GM11168 (cell line): ENCODE results near the gene ZBTB9.

Experiments used
- in situ Hi-C: fragments of 300-500 bp; cut with MboI; formaldehyde crosslinking; loops from one replicate; pipeline ENCODE4 v1.12.0; 2022; ENCODE audit warnings: low sequenced_read_pairs; ENCODE audit not compliant: unreplicated experiment

Gene ZBTB9

DNA sequence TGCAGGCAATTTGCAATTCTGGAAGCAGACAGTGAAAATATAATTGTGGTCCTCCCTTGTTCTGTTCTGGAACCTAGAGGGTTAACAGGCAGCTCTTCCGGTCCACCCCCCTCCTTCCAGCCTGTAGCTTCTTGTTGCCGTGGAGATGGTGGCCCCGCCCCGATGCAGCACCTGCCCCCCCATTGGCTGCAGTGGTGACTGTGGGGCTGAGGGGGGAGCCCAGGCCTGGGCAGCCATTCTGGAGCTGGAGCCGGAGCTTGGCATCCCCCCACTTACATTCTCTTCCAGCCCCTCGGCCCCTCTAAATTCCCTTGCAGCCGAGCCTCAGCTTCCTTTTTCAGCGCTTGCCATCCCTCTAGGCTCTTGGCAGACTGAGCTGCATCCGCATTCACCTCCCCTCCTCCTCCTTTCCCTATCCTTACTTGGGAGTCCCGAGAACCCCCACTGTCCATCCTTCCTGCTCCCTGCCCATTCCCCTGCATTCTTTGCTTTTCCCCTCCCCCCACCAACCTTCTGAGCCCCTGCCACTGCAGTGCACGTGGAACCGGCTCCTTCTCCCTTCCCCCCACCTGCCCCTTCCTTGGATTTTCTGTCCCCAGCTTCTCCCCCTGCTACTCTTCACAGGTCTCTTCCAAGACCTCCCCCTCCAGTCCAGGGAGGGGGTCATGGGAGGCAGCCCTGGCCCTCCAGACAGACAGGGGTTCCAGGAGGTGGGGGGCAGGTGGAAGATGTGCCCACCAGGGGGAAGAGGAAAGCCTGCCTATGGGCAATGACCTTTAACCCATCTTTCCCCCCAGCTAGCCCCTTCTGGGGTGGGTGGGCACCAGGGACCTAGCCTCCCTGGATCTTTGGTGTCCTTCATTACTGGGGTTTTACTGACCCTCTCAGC, 23.1 kb upstream of the ZBTB9 start:
- in situ Hi-C loops = no loop called here

DNA sequence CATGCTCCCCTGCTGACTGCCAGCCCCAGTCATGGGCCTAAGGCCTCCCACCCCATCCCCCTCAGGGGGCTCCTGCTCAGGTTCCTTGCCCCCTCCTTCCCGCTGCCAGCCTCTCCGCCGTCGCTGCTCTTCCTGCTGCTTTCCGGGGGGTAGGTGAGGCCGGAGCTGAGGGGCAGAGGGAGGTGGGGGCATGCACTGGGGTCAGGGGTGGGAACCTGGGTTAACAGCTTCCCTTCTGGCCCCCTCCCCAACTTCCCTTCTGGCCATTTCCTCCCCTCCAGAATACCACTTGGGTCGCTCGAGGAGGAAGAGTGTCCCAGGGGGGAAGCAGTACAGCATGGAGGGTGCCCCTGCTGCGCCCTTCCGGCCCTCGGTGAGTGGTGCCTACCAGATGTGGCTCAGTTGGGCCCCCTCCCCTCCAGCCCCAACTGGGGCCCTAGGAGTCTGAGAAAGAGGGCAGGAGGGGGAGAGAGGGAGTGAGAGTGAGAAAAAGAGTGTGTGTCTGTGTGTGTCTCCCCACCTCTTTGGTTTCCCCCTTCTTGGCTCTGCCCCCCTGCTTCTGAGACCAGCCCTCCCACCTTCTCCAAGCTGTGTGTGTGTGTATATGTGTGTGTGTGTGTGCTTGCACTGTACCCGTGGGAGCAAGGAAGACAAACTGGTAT, 22.4 kb upstream of the ZBTB9 start:
- in situ Hi-C loops = no loop called here

DNA sequence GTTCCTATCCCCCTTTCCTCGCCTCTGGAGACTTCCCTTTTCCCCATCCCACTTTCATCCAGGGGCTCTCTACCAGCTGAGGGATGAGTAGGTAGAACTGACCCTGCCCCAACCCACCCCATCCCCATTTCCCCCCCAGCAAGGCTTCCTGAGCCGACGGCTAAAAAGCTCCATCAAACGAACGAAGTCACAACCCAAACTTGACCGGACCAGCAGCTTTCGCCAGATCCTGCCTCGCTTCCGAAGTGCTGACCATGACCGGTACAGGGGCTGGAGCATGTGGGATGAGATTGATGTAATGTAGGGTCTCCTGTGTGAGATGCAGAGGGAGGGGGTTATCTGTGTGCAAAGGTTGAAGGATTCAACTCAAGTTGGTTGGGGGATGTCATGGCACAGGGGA, 21.8 kb upstream of the ZBTB9 start:
- in situ Hi-C loops = no loop called here

DNA sequence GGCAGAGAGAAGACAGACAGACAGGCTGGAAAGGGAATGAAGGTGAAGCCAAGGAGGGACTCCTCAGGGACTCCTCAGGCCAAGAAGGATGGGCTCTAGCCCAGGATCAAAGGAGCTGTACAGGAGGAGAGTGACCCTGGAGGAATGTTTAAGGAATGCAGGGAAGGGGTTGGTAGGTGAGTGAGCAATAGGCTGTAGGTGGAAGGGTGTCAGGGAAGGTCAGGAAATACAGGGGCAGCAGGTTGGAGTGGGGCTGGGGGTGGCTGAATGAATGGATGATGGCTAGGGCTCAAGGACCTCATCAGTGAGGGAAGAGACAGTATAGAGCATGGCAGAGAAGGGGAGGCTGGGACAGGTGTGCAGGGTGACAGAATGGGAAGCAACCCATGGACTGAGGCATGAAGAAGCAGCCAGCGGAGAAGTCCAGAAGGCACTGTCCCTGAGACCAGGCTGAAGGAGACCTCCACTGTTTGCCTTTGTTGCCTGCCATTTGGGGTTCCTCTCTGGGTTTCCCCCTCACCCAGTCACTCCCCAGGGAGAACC, 21.3 kb upstream of the ZBTB9 start:
- in situ Hi-C loops = no loop called here

DNA sequence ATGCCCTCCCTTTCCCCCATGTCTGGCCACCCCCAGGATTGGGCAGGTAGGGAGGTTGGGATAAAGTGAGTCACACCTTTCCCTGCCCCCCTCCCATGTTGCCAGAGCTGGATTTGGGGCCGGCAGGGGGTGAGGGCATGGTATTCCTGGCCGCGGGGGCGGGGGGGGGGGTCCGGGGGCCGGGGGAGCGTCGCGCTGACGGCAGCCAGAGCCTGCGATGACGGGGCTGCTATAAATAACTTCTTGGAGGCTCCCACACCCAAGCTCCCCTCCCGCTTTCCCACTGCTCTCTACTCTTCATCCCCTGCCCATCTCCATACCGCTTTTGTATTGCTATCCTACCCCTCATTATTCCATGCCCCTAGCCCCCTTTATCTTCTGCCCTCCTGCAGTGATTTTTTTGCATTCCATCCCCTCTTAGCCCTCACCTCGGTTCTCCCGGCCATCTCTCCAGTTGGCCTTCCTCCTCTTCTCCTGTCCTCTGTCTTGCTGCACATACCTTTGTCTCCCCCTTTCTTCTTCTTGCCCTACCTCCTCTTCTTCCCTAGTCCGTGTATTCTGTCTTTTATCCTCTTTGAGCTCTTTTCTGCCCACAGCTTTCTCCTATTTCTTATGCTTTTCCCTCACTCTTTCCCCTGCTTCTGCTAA, 20.7 kb upstream of the ZBTB9 start:
- in situ Hi-C loops = no loop called here

DNA sequence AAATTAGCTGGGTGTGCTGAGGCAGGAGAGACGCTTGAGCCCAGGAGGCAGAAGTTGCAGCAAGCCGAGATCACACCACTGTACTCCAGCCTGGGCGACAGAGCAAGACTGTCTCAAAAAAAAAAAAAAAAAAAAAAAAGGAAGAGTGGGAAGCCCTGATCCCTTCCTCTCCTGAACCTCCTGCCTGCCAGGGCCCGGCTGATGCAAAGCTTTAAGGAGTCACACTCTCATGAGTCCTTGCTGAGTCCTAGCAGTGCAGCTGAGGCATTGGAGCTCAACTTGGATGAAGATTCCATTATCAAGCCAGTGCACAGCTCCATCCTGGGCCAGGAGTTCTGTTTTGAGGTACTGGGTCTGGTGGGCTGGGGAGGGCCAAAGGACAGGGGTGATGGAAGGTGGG, 19.4 kb upstream of the ZBTB9 start:
- in situ Hi-C loops = no loop called here

DNA sequence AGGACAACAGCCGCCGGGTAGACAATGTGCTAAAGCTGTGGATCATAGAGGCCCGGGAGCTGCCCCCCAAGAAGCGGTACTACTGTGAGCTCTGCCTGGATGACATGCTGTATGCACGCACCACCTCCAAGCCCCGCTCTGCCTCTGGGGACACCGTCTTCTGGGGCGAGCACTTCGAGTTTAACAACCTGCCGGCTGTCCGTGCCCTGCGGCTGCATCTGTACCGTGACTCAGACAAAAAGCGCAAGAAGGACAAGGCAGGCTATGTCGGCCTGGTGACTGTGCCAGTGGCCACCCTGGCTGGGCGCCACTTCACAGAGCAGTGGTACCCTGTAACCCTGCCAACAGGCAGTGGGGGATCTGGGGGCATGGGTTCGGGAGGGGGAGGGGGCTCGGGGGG, 16.7 kb upstream of the ZBTB9 start:
- in situ Hi-C loops = no loop called here

DNA sequence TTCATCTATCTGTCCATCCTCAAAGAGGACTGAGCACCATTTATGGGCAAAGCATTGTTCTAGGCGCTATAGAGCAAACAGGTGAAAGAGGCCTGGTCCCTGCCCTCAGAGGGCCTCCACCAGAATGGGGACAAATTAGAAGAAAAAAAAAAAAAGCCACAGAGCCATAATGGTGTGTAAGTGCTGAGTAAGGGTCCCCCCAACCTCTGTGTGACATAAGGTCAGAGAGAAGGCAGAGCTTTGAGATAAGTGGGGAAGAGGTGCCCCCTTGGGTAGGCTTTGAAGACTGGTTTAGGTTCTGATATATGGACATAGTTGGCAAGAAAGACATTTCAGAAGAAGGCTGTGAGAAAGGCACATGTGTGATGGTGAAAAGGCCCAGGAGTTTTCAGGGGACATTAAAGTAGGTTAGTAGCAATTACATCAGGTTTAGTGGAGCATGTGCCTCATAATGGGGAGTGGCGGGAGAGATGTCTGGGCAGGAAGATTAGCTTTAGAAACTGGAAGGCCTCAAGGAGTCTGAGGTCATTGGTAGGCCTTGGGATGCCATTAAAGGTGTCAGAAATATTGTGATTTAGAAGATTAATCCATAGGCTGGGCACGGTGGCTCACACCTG, 15.3 kb upstream of the ZBTB9 start:
- in situ Hi-C loops = no loop called here

DNA sequence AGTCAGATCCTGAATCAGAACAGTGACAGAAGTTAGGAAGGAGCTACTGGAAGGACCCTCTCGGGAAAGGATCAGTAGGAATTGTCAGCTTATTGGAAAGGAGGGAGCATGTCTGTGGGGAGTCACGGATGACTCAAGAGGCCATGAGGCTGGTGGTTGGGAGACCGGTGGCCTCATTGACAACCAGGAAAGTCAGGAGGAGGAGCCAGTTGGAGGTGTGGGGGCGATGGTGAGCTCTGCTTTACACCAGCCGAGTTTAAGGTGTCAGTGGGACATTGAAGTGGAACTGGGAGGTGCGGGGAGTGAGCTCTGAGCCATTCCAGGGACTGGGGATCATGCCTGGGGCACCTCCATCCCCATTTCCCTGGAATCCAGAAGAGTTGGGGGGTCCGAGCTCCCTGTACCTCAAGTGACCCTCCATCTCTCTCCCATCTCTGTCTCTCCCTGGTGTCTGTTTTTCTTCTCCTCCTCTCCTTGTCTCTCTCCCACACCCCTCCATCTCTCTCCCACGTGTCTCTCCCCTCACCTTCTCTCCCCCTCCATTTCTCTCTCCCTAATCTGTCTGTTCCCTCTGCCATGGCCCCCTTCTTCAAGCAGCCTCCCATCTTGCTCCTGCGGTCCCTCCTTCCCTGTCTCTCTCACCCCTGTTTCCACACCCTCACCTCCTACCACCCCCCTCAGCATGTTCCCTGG, 14.3 kb upstream of the ZBTB9 start:
- in situ Hi-C loops = no loop called here

DNA sequence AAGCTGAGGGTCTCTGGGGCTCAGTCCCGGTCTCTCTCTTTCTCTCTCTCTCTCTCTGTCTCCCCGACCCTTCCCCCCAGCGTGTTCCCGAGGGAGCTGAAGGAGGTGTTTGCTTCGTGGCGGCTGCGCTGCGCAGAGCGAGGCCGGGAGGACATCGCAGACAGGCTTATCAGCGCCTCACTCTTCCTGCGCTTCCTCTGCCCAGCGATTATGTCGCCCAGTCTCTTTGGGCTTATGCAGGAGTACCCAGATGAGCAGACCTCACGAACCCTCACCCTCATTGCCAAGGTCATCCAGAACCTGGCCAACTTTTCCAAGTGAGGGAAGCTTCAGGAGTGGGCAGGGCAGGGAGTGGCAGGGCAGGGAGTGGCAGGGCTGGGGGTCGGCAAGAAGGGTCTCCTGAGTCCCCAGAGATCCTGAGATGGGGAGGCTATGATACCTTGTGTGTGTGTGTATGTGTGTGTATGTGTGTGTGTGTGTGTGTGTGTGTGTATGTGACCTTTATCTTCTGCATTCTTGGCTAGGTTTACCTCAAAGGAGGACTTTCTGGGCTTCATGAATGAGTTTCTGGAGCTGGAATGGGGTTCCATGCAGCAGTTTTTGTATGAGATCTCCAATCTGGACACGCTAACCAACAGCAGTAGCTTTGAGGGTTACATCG, 13.6 kb upstream of the ZBTB9 start:
- in situ Hi-C loops = no loop called here

DNA sequence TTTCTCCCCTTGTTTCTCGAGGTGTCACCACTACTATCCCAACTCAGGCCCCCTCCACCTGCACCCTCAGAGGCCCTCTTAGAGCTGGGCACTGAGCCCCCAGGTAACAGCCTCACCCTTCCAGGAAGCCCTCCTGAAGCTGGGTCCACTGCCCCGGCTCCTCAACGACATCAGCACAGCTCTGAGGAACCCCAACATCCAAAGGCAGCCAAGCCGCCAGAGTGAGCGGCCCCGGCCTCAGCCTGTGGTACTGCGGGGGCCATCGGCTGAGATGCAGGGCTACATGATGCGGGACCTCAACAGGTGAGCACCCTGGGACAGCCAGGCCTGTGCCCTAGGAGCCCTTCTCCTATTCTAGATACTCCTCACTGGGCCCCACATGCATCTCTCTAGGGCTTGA, 12.9 kb upstream of the ZBTB9 start:
- in situ Hi-C loops = no loop called here

DNA sequence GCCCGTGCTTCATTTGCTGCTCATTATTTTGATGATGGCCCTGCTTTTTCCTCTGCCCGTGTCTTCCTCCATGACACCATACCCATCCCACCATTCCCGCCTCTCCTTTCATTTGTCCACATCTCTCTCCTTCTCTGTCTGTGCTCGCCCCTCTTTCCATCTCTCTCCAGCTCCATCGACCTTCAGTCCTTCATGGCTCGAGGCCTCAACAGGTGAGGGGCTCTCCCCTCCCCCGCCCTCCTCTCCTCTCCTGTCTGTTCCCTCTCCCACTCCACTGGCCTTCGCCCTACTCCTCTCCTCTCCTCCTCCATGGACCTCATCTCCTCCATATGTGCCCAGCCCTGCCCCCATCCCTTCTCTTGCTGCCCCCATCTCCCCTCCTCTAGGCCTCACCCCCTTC, 12.1 kb upstream of the ZBTB9 start:
- in situ Hi-C loops = no loop called here

DNA sequence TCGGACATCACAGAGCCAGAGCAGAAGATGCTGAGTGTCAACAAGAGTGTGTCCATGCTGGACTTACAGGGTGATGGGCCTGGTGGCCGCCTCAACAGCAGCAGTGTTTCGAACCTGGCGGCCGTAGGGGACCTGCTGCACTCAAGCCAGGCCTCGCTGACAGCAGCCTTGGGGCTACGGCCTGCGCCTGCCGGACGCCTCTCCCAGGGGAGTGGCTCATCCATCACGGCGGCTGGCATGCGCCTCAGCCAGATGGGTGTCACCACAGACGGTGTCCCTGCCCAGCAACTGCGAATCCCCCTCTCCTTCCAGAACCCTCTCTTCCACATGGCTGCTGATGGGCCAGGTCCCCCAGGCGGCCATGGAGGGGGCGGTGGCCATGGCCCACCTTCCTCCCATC, 11.4 kb upstream of the ZBTB9 start:
- in situ Hi-C loops = no loop called here

DNA sequence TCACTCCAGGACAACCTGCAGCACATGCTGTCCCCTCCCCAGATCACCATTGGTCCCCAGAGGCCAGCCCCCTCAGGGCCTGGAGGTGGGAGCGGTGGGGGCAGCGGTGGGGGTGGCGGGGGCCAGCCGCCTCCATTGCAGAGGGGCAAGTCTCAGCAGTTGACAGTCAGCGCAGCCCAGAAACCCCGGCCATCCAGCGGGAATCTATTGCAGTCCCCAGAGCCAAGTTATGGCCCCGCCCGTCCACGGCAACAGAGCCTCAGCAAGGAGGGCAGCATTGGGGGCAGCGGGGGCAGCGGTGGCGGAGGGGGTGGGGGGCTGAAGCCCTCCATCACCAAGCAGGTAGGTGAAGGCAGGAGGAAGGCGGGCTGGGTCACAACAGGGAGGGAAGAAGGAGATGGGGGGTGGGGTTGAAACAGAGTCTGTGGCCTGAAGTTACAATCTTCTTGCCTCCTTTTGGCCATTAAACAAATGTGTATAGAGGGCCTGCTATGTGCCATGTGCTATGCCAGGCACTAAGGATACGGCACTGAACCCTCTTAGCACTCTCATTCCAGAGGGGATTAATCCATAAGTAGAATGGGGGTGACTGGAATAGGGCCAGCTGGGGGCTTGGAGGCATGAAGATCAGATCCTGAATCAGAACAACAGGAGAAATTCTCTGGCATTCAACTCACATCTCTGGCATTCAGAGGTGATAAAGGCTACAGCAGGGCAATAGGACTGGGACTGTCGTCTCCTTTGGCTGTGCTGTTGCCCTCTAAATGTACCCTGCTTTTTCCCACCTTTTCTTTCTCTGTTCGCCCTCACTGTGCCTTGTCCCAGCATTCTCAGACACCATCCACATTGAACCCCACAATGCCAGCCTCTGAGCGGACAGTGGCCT, 10.5 kb upstream of the ZBTB9 start:
- in situ Hi-C loops = no loop called here

DNA sequence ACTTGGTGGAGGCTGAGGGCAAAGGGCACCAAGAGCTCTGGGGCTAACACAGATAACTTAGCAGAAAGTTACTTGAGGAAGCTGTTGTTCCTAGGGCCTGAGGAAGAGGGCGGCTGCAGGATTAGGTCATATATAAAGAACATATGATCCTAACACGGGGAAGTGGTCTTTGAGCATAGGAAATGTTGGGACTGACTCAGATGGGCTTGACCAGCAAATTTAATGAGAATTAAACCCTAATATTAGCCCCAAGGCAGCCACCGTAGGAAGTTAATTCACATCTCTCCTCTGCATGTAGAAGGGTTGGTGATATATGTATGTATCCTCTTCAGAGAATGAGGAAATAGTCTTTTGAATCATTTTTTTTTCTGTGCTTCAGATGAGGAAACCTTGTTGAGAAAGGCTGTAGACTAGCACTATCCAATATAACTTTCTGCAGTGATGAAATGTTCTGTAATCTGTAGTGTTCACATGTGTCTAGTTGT, 9.2 kb upstream of the ZBTB9 start:
- in situ Hi-C loops = loop anchor here (5.0 kb wide), 1 partner anchor 132 kb away; no protein-coding TSS in a partner anchor

DNA sequence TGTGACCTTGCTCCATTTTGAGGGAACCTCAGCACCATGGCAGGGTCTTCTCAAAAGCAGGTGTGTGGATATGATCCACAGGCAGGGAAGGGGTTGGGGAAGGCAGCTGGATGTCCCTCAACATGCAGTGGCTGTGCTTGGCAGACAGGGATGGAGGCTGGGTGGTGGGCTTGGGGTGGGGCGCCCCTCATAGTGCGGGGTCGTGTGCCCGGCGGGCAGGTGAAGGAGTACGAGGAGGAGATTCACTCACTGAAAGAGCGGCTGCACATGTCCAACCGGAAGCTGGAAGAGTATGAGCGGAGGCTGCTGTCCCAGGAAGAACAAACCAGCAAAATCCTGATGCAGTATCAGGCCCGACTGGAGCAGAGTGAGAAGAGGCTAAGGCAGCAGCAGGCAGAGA, 8.0 kb upstream of the ZBTB9 start:
- in situ Hi-C loops = loop anchor here (5.0 kb wide), 1 partner anchor 131 kb away; no protein-coding TSS in a partner anchor

DNA sequence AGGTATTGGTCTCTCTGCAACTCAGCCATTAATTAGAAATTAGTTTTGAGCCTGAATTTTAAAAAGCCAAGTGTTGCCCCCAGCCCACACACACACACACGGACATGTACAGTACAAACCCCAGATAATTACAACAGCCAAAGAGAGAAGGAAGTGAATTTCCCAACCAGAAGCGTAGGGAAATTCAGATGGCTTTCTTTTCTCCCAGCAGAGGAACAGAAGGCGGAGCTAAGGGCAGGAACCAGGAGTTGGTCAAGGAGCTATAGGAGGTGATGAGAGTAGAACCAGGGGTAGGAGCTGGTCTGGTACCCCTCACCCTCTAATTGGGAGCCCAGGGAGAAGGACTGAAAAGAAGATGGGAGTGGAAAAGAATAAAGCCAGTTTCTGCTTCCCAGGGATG, 3.9 kb upstream of the ZBTB9 start:
- in situ Hi-C loops = no loop called here

DNA sequence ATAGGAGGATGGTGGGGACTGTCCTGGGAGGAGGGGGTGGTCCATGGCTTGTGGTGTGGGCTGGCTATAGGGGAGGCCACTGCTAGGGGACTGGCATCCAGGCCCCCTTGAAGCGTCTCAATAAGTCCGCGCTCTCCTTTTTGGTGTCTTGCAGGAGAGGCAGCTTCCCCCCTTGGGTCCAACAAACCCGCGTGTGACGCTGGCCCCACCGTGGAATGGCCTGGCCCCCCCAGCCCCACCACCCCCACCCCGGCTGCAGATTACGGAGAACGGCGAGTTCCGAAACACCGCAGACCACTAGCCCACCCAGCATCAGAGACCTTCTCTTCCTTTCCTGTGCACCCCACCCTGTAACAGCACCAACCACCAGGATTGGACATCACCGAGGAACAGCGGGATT, 2.8 kb upstream of the ZBTB9 start:
- in situ Hi-C loops = no loop called here
